Fibroblast of upper back skin (primary cell): ENCODE data around the gene NAXE.
A peak's percentile ranks its signal among the peaks of the same experiment; 100 is the strongest.
"Not testable (repeated sequence)": the region's sequence is repeated elsewhere in the genome, so short reads cannot be mapped to it uniquely, and the experiment has no call there.

Source experiments
- DNase-seq: peaks from one replicate; pipeline ENCODE4 v3.0.0-alpha.2; 2013

Gene NAXE

DNA sequence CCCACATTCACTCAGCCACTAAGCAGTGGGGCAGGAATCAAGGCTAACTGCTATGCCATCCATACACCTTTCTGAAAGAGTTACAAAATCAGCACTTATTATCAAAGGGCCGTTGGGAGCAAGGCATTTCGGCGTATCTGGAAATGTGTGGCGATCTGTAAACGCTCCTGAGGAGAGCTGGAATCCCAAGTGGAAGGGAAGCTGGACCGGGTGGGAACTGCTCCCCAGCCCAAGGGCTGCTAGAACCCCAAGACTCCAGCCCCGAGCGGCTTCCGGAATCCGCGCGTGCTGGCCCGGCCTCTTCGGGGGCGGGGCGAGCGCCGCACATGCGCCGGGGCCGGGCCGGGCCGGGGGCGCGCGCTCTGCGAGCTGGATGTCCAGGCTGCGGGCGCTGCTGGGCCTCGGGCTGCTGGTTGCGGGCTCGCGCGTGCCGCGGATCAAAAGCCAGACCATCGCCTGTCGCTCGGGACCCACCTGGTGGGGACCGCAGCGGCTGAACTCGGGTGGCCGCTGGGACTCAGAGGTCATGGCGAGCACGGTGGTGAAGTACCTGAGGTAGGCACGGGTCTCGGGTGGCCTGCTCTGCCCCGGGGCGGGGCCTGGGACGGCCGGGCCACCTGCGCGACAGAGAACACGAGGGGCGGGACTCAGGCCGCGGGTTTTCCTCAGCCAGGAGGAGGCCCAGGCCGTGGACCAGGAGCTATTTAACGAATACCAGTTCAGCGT, at the start of gene NAXE:
Gene NAXE, plus strand, starts transcription at position 345 of the 726 bp plus-strand sequence. Its CDS starts 29 bp downstream, at position 374.
- DNase-seq: peak; percentile 67

DNA sequence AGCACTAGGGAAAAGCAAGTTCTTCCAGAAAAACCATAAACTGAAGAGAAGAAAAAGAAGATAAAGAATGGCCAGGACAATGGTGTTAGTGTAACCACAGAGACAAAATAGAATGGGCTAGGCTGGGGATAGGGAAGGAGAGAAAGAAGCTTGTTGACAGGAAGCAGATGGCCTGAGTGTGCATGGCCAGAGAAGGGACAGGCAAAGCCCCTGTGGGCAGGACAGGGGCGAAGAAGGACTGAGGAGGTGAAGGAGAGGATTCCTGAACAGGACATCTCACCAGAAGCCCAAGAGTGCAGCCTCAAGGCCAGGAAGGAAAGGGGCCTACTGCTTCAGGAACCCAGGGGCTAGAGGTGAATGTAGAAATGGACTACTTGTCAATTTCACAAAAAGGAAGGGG, 48.5 kb upstream of the NAXE start:
- no peak for DNase-seq

DNA sequence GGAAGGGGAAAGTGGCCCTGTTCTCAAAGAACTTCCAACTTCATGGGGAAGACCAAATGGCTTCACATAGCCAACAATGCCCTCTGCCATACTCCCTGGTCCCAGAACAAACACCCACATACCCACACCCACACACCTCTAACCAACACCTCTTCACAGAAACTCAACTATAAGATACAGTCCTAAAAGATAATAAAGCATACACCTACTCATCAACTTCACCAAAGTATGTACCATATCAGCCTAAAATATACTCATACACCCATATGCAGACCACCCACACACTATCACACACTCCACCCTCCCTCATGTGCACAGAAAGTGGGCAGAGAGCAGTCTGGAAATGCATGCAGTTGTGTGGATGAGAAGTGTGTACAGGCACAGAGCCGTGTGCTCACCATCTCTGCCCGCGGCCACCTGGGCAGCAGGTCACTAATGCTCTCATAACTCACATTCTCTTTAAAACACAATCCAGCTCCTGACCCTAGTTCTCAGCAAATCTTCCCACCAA, 46.9 kb upstream of the NAXE start:
- no peak for DNase-seq

DNA sequence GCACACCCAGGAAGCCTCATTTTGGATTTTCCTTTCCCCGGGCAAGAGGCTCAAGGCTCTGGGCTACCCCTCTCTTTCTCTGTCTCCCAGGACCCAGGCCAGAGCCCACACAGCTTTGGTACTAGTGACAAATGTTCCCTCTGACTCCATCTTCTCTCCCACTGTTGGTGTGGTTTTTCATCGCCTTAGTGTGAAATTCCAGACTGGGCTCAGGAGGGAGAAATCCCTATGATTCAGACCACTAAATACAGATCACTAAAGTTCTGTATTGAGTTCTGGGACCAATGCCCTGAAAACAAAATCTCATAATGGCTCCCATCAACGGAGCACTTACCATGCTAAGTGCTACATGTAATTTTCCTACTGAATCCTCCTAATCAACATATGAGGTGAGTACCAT, 45.3 kb upstream of the NAXE start:
- DNase-seq: no peak

DNA sequence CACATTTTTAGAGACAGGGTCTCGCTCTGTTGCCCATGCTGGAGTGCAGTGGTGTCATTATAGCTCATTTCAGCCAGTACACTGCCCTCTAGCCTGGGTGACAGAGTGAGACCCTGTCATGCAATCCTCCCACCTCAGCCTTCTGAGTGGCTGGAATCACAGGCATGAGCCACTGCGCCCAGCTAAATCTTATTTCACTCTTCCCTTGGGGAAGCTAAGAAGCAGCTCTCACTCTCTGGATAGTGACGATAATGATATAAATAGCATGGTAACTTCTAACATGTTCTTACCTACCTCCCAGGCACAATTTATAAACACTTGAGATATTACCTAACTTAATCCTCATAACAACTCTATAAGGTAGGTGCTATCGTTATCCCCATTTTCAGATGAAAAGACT, 44.1 kb upstream of the NAXE start:
- no peak for DNase-seq

DNA sequence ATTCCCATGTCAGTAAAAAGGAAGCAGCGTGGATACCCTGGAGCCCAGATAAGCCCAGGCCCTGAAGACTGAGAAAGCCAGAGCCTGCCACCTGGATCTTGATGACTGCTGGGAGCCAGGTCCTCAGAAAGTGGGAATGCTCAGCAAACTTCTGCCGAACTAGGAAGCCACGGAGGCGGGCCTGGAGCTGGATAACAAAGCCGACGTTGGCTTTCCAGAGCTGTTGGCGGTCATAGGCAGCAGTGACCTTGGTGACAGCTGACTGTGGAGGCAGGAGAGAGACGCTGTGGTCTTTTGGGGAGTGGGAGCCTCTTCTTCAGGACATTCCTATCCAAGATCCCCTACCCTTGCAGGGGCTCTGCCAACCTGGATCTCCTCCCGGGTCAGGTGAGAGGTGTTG, 43.6 kb upstream of the NAXE start:
- DNase-seq: no peak

DNA sequence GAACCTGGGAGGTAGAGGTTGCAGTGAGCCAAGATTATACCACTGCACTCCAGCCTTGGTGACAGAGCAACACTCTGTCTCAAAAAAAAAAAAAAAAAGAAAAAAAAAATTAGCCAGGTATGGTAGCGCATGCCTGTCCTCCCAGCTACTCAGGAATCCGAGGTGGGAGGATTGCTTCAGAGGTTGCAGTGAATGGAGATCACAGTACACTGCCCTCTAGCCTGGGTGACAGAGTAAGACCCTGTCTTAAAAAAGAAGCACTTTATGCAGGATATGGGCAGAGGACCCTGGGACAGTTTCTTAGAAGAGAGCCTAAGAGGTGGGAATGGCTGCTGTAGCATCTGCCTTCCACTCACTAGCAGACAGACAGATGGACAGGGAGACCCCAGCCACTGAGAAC, 42.2 kb upstream of the NAXE start:
- DNase-seq: no peak

DNA sequence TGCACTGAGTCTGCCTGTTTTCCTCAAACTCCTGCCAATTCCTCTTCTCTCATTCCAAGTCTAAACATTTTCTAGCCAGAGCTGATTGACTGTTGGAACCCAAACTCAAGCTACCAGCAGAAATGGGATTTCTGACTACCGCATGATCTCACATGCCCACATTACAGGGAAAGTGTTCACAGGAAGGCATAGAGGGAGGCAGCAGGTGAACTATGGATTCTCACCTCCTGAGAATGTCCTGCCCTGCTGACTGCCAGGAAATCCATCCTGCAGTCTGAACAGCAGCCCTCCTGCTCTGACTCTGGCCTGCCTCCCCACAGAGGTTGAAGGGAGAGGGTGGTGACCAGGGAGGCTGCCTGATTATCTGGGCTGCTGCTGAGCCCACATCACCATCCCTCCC, 41.7 kb upstream of the NAXE start:
- DNase-seq: no peak

DNA sequence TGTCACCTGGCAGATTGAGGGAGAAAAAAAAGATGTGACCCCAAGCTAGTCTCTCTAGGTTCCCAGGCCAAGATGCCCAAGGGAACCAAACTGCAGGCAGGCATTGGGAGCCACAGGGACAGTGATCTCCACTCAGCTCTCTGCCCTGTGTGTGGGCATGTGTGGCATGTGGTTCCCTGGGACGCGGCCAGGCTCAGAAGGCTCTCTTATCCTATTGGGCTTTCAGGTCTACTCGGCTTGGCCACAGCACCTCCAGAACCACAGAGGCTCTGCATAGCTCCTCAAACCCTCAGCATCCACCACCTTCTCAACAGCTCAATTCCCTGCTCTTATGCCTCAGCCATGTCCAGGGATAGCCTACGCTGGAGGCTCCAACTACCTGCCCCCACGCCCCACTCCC, 41.2 kb upstream of the NAXE start:
- no peak for DNase-seq

DNA sequence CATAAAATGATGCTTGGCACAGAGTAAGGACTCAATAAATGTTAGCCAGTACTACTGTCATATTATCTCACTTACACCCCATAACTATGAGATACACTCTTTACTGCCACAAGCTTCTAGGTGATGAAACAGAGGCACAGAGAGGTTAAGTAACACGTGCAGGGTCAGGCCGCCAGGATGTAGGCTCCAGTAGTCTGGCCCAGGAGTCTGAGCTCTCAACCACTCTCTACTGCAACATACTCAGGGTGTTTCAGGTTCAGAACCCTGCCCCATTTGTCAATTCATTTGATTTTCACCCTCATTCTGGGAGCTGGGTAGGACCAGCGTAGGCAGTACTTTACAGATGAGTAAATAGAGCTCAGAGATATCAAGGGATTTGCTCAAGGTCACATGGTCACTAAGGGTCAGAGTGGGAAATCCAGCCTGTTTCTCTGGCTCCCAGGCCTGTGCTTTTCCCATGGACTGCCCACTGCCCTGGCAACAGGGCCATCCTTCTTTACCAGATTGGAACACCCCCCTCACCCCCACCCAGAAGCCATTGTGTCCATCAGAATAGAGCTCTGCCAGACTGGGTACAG, 40.4 kb upstream of the NAXE start:
- DNase-seq: no peak

DNA sequence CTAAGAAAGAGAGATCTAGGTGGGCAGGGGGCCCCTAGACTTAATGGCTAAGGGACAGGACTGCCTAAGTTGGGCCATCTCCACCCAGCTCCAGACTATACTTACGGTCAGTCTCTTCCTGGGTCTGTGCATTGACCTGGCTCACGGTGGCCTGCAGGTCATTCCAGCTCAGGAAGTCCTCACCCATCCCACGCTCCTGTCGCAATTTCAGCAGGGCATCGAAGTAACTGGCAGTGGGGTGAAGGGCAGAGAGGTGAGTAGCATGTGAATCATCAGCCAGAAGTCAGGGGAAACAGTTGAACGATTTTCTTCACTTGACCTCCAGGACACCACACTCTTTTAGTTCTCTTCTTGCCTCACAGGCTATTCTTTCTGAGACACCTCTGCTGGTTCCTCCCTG, 39.7 kb upstream of the NAXE start:
- no peak for DNase-seq

DNA sequence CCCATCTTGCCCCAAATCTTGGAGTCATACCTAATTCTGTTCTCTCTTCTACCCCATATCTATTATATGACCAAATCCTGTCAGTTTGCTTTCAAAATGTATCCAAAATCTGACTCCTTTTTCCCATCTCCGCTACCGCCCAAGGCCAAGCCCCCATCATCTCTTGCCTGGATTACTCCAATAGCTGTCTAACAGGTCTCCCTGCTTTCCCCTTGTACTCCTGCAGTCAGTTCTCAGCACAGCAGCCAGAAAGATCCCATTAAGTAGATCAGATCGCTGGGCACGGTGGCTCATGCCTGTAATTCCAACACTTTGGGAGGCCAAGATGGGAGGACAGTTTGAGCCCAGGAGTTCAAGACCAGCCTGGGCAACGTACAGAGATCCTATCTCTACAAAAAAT, 39.1 kb upstream of the NAXE start:
- DNase-seq: no peak

DNA sequence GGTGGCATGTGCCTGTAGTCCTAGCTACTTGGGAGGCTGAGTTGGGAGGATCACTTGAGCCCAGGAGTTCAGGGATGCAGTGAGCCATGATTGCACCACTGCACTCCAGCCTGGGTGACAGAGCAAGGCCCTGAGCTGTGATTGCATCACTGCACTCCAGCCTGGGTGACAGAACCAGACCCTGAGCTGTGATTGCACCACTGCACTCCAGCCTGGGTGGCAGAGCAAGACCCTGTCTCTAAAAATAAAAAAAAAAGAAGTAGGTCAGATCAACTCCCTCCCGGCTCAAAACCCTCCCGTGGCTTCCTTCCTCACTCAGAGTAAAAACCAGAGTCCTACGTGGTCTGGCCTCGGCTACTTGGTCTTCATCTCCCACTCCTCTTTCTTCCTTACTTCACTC, 38.6 kb upstream of the NAXE start:
- not testable (repeated sequence) for DNase-seq

DNA sequence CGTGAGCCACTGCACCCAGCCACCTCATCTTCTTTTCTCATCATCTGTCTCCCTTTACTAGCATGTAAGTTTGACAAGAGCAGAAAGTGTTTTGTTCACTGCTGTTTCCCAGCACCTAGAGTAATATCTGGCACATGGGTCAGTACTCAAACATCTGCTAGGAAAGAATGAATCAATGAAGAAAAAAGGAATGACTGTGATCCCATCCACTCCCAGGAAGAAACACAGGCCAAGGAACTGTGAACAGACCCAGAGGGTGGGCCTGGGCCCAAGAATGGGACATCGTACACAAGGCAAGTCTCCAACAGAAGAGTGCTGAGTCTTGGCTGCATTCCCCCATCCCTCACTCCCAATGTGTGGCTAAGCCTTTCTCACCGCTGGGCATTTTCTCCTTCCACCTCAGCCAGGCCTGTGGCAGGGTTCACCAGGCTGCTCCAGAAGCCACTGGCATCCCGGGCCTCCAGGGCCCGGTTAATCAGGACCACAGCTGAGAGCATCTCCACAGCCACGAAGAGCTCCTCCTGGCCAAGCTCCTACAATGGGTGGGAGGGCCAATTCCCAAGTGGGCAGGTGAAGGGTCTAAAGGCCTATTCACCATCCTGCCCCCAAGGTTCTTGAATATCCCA, 37.6 kb upstream of the NAXE start:
- no peak for DNase-seq

DNA sequence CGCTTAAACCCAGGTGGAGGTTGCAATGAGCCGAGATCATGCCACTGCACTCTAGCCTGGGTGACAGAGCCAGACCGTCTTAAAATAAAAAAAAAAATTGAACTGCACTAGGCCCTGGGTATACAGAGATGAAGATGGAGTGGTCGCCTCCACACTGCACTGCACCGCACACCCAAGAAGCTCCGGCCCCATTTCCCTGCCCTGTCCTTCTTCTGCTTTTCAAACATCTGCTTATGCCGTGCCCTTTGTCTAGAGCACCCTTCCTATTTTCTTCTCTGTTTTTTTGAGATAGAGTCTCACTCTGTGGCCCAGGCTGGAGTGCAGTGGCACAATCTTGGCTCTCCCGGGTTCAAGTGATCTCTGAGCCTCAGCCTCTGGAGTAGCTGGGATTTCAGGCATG, 36.6 kb upstream of the NAXE start:
- no peak for DNase-seq

DNA sequence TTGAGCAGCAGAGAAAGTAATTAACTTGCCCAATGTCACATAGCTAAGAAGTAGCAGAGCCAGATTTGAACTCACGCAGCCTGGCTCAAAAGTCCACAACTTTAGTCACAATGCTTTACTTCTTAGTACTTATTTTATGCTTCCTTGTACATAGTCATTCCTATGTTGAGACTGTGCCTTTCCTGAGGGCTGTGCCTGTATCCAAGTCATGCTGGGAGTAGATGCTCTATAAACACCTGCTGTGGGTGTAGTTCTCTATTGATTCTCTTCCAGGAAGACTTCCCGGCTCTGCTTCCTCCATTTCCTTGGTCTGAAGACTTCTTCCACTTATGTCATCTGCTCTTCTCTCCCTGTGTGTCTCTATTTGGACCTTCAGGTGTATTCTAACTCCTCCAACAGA, 35.9 kb upstream of the NAXE start:
- no peak for DNase-seq

DNA sequence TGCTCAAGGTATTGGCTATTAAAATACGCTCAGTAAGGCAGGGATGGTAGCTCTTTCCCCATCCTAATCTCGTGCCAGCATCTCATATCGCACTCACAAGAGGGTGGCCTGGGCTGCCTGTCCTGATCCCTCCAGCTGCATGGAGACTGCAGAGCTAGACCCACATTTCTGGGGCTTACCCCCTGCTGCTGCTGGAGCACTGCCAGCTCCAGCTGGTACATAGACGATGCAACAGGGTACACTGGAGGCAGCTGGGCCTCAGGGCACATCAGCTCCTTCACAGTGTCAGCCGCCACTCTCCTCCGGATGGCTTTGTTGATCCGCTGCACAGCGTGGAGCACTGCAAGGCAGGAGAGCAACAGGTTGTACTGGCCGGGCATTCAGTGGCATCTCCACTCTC, 35.2 kb upstream of the NAXE start:
- no peak for DNase-seq

DNA sequence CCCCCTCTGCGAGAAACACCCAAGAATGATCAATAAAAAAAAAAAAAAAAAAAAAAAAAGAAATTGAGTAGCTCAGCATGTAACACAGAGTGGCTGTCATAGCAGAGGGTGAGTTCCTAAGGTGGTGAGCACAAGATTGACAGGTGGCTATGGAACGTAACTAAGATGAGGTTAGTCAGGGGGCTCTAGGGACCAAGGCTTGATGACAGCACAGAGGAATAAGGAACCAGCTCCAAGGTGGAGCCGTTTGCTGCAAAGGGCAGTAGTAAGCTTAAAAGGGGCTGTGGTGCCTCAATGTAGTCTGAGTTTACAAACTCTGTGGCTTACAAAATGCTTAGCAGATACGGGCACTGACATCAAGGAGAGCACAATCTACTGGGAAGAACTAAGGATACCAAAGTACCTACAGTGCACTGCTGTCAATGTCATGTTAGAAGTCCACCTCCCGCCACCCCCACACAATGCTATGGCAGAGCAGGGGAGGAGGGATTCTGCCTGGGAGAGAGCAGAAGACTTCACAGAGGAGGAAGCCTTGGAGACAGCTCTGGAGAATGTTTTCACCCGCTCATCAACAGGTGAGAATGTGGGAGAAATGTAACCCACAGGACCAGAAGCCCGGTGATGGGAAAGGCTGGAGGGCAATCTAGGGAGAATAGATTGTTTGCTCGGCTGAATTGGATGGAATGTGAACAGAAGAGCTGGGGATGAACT, 32.3 kb upstream of the NAXE start:
- DNase-seq: no peak

DNA sequence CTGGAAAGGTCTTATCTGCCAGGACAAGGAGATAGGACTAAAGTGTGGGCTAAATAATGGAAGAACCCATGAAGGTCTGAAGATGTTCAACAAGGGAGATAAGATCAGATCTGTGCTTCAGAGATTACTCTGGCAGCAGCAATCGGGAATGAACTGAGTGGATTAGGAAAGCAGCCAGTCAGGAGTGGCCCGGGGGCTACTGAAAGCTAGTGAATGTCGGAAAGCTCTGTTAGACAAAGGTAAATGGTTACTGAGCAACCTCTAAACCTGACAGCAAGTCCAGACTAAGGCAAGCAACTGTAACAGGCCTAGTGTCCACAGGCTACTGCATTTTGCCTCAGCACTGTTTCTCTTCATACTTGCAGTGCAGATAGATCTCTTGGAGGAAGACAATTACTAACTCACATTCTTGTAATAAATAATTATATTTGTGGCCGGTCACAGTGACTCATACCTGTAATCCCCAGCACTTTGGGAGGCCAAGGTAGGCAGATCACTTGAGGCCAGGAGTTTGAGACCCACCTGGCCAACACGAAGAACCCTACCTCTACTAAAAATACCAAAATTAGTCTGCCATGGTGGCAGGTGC, 31.7 kb upstream of the NAXE start:
- DNase-seq: no peak

DNA sequence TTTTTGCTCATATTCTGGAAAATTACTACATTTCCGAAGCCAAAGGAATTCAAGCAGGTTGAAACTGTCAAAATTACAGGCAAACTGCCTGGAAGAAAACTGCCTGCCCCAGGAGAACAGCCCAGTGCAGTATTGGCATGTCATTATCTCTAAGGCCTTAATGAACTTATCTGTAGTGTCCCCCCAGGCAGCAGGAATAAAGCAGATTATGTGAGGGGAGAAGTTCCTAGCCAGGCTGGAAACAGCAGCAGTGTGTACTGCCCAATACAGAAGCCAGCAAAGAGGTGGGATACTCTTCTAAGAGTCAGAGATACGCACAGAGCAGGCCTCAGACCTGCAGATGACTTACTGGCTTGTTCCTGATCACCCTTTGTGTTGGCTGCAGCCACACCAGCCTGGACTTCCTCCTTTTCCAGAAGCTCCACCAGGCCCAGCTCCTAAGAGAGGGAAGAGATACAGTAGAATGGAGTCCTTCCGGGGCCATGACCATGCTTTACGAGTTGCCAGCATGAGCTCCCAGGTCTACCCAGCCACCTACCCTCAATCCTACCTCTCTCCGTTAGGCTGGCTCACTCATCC, 30.9 kb upstream of the NAXE start:
- DNase-seq: no peak

DNA sequence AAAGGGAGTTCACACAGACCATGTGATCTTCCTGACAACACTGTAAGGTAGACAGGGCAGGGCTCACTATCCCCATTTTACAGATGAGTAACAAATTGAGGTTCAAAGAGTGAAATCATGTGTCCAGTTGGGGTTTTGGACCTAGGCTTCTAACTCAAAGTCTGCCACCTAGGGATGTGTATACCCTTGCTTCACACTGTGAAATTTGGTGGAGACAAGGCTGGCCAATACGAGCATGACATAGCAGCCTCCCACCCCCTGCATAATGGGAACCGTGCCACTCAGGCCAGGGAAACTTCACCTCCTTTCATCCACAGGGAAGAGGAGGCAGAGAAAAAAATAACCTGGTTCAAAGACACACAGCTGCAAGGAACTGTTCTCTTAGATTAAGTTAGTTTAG, 26.1 kb upstream of the NAXE start:
- DNase-seq: no peak

DNA sequence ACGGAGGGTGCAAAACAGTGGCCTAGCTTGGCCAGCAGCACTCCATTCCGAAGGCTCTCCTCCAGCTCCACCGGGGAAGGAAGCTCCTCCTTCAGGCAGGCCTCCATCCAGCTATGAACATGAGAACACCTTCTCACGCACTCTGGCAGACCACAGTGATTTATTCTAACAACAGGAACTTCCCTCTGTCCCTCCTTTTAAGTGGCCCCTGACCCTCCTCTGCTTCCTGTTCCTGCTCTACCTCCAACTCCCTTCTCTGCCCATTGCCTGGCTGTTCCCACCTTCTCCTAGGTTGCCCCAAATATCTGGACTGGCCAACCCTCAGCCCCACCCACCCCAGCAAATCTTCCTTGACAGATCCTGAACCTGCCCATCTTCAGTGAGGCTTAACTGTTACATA, 25.1 kb upstream of the NAXE start:
- no peak for DNase-seq

DNA sequence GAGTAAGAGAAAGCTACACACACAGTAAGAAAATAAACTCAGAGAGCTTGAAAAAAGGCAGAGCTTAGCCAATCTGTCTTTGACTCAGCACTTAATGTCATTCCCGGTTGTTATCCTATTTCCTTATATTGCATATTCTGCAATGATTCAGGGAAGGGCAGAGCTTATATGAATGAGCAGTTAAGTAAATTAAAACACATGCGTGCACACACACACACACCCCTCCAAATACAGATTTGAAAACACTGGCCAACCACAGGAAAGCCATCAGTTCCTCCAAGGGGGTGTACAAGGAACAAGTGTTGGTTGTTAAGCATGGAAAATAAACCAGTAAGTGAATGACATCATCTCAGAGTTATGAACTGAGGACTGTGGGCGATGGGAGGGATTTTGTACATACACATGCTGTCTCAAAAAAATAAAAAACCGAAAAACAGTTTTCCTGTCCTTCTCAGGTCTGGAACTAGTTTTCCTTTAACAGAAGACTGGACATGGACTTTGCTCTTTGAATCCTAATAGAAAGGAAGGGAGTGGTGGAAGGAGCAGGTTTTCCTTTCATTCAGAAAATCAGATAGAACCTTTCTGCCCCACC, 20.2 kb upstream of the NAXE start:
- DNase-seq: peak; percentile 87
